T-helper 2 cell treated with Interferon-gamma antibody and Interleukin-4, amounts not matched to agents 100 ng/mL and 5 ng/mL, for 36 hours (primary cell): ENCODE results near the gene MECP2. TPM values are rescaled to one million over a fixed set of nuclear protein-coding genes. Genes with fewer than 3 reads are reported as not detected.
"Not testable (repeated sequence)": the region's sequence is repeated elsewhere in the genome, so short reads cannot be mapped to it uniquely, and the experiment has no call there.

Experiments
- intact Hi-C: fragments of 100-400 bp; cut with micrococcal nuclease; formaldehyde crosslinking; loops from one replicate; pipeline ENCODE4 v1.15.1; 2023
- total RNA-seq: library from RNA; stranded (reverse); gene quantifications from 2 replicates; pipeline ENCODE4 v1.2.3, GENCODE V29; 2022

Gene MECP2
- total RNA-seq, 1 donor from 2014 or later: 56.7 TPM

DNA sequence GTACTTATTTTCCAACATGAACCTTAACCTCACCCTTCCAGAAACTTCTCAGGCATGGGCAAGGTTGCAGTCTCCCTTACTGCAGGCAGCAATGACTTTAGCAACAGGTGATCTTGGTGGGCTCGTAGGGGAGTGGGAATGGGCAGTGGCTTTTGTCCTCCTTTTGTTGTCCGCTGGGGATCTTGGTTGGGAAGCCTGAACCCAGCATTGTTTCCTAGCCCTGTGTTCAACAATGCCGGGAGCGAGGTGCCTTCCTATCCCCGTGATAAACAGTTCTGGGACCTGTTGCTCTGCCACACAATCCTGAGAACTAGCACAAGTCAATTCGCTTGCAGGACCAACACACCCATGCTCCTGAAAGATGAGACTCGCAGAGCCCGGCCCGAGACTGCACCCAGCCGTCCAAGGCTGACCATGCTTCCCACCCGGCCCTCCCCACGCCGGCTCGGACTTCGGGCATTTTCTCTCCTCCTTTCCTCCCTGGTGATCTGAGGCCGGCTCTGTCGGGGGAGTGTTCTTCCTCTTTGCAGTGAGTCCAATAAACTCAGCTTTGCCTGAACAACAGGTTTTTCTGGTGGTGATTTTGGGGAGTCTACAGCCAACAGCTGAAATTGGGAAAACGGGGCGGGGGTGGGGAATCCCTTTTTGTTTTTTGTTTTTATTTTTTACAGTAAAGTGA, 98.0 kb downstream of the MECP2 start:
- intact Hi-C loops: no loop called here

DNA sequence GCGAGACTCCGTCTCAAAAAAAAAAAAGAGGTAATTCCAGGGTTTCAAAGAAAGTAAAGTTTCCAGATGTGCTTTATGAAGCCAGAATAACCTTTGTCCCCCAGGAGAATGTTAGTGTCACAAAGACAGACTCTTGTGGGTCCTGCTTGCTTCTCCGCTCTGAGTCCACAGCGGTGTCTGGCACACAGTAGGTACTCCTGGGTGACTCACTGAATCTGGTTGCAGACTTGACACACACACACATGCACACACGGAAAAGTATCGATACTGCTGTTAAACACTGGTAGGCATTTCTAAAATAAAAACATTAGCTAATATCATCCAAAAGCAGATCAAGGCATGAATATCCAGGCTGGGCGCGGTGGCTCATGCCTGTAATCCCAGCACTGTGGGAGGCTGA, 102.0 kb downstream of the MECP2 start:
- intact Hi-C loops: no loop called here

DNA sequence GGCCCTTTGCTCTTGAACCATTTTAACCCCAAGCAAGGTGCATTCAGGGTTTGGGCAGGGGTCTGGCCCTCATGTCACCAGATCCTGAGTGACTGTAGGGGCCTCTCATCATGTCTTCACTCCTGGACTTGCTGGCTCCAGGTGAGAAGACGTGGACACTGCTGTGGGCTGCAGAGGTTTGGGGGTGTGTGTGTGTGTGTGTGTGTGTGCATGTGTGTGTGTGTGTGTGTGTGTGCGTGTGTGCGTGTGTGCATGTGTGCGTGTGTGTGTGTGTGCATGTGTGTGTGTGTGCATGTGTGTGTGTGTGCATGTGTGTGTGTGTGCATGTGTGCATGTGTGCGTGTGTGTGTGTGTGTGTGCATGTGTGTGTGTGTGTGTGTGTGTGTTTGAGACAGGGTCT, 103.1 kb downstream of the MECP2 start:
- intact Hi-C loops: not testable (repeated sequence)

DNA sequence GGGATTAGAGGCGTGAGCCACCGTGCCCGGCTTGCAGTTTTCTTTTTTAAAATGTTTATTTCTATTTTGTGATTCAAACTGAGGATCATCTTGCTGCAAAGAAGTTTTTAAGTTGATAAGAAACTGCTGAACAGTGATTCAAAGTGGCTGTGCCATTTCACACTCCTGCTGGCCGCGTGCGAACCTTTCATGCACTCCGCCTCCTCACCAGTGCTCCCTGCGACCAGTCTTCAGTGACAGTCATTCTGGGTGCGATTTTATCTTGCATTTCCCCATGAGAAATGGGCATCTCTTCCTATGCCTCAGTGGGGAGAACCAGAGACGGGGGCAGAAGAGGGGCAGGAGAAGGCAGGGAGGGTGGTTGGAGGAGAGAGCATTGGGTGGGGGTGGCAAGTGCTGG, 103.5 kb downstream of the MECP2 start:
- intact Hi-C loops: no loop called here

DNA sequence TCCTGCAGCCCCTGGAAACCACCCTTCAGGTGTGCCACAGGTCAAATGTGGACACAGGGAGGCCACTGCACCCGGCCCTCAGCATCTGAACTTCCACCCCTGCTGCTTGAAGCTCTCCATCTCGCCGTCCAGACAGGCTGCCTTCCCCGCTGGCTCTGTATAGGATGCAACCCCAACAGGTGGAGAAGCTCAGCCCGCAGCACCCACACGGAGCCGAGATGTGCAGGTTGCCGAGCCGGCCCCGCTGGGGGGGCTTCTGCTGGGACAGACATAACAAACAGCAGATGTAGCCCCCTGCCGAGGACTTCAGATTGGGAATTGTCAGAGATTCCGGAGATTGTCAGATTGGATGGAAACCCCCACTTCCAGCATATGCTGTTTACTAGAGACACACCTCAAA, 104.4 kb downstream of the MECP2 start:
- intact Hi-C loops: no loop called here

DNA sequence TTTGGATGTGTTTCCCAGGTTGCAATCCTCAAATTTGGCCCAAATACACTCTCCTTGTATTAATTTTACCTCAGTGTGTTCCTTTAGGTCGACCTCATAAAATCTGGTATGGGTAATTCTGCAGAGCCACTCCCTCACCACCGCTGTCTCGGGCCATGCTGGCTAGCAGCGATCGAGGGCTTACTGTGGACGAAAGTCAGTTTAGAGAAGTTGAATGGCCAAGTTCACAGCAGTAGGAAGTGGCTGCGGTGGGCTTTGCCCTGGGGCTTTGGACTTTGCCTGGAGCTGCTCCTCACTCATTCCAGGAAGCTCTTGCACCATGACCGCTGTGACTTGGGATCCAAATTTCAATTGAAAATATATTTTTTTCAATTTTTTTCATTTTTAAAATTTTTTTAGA, 105.3 kb downstream of the MECP2 start:
- intact Hi-C loops: no loop called here

DNA sequence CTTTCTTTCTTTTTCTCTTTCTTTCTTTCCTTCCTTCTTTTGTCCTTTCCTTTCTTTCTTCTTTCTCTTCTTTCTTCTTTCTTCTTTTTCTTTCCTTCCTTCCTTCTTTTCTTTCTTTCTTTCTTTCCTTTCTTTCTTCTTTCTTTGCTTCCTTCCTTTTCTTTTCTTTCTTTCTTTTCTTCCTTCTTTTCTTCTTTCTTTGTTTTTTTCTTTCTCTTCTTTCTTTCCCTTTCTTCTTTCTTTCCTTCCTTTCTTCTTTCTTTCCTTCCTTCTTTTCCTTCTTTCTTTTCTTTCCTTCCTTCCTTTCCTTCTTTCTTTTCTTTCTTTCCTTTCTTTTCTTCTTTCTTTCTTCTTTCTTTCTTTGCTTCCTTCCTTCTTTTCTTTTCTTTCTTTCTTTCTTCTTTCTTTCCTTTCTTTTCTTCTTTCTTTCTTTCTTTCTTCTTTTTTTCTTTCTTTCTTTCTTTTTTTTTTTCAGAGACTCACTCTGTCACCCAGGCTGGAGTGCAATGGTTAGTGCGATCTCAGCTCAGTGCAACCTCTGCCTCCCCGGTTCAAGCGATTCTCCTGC, 106.4 kb downstream of the MECP2 start:
- intact Hi-C loops: no loop called here

DNA sequence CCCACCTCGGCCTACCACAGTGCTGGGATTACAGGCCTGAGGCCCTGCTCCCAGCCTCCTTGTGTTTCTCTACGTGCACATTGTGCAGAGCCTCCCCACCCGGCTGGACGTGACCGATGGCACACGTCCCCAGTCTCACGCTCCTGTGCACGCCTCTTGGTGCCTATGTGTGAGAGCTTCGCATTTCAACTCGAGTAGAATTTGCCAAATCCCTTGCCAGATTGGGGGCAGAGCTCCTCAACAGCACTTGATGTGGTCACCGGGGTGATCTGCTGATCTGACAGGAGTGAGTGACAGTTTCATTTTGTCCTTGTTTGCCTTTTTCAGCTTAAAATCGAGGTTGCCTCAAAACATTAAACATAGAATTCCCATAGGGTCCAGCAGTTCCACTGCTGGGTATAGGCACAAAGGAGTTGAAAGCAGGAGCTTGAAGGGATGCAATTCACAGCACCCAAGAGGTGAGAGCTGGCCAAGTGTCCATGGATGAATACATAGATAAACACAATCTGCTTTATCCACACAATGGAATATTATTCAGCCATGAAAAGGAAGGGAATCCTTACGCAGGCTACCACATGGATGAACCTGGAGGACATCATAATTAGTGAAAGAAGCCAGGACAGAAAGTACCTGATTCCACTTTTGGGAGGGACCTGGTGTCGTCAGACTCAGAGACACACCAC, 107.4 kb downstream of the MECP2 start:
- intact Hi-C loops: loop anchor here (10.0 kb wide), 1 partner anchor 105 kb away; the partner anchor contains the start of gene MECP2

DNA sequence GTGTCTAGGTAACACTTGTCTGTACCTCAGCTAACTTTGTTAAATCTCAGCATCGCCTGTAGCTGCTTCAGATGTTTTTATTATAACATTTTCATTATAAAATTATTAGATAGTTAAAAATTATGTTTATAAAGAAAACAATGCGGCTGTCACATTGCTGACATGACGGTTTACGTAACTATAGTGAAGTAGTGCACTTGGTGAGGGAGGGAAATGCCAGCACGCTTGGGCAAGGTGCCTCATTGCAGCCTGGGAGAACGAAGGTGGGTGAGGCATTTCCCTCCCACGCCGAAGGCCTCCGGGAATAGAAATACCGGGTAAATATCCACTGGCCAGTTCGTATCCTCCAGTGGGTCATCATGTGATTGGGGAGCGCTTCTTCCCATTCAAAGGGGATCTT, 109.0 kb downstream of the MECP2 start:
- intact Hi-C loops: loop anchor here (10.0 kb wide), 1 partner anchor 106 kb away; the partner anchor contains the start of gene MECP2

DNA sequence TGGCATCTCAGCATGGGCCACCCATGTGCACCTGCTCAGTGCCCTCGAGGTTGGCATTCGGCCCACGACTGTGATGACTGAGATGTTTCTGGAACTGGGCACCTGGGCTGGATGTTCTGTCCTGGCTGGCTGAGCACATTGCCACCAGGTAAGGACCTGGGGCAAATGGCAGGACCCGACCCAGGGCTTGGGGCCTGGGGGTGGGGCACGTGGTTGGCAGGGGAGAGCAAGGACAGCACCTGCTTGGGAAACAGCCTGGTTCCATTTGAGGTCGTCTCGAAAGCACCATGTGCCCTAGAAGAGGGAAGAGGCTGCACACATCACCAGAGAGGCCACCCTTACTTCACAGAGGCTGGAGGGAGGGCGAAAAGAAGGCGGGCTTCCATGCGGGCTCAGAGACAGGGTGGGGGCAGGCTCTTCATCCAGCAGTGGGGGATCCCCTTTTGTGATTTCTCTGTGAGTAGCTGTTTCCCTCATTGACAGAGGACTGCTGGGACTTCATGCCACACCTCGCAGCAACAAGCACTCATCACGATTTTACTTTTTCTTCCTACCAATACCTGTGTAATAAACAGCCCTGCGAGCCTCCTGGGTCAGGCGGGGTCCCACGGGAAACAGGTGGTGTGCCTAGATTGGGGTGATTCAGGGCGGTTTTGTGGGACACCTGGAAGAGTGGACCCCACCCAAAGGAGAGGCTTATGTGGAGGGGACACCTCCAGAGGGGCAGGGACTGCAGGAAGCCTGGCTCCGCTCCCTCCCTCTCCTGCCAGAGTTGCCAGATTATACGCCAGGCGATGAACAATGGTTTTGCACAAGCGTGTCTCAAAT, 113.0 kb downstream of the MECP2 start:
- intact Hi-C loops: loop anchor here (10.0 kb wide), 1 partner anchor 110 kb away; the partner anchor contains the start of gene MECP2

DNA sequence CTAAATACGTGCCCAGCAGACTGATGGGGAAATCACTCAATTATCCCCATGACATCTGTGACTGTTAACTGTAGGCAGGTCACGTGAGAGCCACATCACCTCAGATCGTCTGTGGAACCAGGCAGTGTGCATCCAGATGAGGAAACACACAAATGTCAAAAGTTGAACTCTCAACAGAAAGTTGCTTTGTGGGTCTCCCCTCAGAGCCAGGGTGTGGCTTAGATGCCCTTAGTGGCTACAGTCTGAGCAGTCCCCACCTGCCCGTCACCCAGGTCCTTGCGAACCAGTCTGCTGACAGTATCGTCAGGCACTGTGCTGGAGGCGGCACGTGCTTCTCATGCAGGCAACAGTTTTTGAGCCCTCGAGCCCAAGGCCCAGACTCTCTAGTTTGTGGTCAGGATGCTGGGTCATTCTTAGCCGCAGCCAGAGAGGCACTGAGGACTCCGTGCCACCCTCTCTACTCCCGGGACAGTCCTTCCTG, 114.2 kb downstream of the MECP2 start:
- intact Hi-C loops: loop anchor here (10.0 kb wide), 1 partner anchor 111 kb away; the partner anchor contains the start of gene MECP2

DNA sequence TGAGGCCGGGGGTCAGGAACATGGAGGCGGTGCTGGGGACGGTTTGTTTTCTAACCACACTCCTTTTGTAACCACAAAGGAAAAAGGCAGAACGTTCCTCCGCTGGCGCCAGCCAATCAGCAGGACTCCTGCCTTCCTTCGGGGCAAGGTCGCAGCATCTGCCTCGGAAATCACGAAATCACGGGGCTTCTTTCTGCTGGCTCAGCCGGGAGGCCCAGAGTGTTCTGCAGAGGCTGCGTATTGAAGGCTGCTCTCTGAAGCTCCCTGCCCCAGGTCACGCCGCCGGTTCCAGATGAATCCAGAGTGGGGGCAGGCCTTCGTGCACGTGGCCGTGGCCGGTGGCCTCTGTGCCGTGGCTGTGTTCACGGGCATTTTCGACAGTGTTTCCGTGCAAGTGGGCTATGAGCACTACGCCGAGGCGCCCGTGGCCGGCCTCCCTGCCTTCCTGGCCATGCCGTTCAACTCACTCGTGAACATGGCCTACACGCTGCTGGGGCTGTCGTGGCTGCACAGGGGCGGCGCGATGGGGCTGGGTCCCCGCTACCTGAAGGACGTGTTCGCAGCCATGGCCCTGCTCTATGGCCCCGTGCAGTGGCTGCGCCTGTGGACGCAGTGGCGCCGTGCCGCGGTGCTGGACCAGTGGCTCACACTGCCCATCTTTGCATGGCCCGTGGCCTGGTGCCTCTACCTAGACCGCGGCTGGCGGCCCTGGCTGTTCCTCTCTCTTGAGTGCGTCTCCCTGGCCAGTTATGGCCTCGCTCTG, 115.6 kb downstream of the MECP2 start:
- intact Hi-C loops: loop anchor here (1.0 to 10.0 kb wide), 2 partner anchors 10 to 113 kb away; partner anchors contain the start of genes MECP2 and TMEM187

DNA sequence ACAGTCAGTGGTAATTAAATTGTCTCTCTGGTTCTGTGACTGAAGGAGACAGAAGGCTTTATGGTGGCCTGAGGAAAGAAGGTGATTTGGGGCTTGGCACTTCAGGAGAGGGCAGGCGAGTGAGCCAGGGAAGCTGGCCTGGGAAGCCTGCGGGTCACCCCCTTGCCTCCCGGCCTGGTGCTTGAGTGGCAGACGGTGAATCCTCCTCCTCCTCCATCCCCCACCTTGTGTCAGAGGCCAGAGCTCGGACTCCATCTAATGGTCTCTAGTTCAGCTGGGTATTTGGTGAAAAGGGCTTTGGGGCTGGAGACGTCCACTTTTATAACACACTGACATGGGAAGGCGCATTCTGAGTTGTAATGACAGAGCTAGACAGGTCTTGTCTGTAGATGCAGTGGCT, 116.3 kb downstream of the MECP2 start:
- intact Hi-C loops: loop anchor here (1.0 to 10.0 kb wide), 2 partner anchors 9 to 114 kb away; partner anchors contain the start of genes MECP2 and TMEM187

DNA sequence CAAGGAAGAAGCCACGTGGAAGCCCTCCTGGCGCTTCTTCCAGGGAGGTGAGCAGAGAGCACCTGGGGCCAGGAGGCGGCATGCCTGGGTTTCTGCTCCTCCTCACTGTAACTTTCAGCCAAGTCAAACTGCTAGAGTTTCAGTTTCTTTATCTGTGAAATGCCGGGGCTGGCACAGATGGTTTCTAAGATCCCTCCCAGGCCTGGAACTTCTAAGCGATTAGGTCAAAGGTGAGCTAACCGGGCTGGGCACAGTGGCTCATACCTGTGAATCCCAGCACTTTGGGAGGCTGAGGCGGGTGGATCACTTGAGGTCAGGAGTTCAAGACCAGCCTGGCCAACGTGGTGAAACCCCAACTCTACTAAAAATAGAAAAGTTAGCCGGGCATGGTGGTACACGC, 117.1 kb downstream of the MECP2 start:
- intact Hi-C loops: loop anchor here (10.0 kb wide), 1 partner anchor 114 kb away; the partner anchor contains the start of gene MECP2

DNA sequence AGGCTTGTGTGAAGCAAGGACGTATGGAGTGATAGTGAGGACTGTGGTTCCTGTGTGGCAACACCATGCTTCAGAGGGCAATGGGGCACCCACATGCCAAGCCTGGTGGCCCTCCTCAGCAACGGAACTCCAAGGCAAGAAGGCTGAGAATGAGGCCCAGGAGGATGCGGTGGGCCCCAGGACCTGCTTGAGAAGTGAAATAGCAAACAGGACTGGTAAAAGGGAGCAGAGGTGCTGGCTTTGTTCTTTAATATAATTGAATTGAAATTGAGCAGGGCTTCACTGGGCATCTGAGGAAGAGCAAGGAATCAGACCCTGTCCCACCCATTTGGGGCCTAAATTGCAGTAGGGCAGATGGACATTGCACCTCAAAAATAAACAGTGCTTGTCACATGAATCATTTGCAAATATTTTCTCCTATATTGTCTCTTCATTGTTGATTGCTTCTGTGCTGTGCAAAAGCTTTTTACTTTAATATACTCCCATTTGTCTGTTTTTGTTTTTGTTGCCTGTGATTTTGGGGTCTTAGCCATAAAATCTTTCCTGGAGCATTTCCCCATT, 122.7 kb downstream of the MECP2 start:
- intact Hi-C loops: no loop called here

DNA sequence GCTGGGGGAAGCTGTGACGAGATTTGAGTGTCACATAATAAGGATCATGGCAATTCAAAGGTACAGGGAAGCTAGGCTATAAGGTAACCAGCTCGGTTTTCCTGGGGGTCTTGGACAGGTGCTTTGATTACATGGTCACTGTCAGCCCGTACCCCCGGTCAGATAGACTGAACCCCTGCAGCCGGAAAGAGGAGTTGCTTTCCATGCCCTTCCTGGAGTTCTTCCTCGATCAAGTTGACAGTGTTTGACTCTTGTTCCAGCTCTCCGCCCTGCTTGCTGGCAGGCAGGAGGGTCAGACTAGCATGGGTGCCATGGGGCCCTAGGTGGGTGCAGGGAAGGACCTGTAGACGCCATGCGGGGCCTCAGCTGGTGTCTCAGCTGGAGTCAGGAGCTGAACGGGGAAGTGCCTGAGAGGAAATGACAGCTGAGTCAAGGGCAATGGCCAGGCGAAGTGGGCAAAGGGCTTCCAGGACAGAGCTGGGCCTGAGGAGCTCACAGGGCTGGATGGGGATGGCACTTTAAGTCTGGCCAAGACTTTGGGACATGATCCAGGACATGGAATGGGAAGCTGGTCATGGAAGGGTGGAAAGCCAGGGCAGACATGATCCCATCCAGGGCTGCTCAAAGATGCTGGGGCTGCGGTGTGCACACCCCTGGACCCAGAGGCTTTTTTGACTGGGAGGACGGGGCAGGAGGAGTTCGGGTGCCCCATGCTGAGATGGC, 123.4 kb downstream of the MECP2 start:
- intact Hi-C loops: no loop called here

DNA sequence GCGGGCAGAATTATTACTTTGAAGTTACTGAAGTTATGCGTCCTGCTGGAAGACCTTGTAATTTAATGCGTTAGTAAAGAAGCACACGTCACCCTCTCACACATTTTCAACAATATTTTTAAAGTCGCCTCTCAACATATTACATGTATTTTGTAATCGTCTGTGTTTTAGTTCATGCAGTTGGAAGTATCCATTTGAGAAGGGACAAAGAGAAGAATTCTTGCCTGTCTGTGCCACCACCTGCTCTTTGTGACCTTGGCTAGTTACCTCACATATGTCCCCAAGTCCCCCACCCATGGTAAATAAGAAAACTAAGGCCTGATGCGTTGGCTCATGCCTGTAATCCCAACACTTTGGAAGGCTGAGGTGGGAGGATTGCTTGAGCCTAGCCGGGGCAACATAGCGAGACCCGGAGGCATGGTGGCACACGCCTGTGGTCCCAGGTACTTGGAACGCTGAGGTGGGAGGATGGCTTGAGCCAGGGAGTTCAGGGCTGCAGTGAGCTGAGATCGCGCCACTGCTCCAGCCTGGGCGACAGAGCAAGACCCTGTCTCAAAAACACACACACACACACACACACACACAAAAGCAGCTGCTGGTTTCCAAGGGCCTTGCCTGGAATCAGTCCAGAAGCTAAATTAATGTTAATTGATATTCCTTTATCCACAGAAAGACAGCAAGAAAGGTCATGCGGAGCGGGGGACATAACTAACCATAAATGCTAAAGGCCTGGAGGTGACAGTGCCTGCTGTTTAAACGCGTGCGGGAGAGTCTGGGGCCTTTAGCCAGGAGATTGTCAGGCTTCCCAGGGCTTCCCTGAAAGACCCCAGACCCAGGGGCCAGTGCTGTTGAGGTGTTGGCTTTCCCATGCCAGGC, 124.2 kb downstream of the MECP2 start:
- intact Hi-C loops: loop anchor here (2.0 kb wide), 1 partner anchor 397 kb away; no protein-coding TSS in a partner anchor
